ENCODE measurements around the gene FRAT1.

The FRAT1 gene

GRCh38 chr10:97332591-97333350 lies 13.7 kb downstream of the FRAT1 start (continued):
- TF ChIP-seq ZNF157 (tag by site-specific recombination; IDR thresholded peaks at IDR 0.05) (no peak), ZBTB11 (tag by site-specific recombination; conservative IDR thresholded peaks at IDR 0.05; ENCODE audit: low read depth) (peak; percentile 35; the same call in 1 of the 2 replicates)

GRCh38 chr10:97333351-97333600 lies 14.2 kb downstream of the FRAT1 start:
- POLR2A ChIA-PET, result interaction anchor here (1.3 to 5.3 kb wide), 5 partner anchors 11 to 67 kb away, joined by 3 to 27 read pairs (median 18); partner anchors contain the start of genes ARHGAP19, FRAT1 and RRP12
- Histone ChIP-seq H3K4me1 (ENCODE audit: control insufficient read depth, insufficient read depth, low read length) (peaks cover 25% of the 10 kb centered on the region), H3K27ac (ENCODE audit: extremely low read depth, low read depth, low read length) (peak overlapping the region; percentile 99; the same call in 1 of the 2 replicates)
- TF ChIP-seq ZNF610 (tag by site-specific recombination; IDR thresholded peaks at IDR 0.05; ENCODE audit: borderline replicate concordance), result 0 out of 2 replicates have a peak, but pooled peaks have one; percentile 27
- no peak for TF ChIP-seq ZNF239 (tag by site-specific recombination; IDR thresholded peaks at IDR 0.05)
- TF ChIP-seq ZNF777 (tag by site-specific recombination; IDR thresholded peaks at IDR 0.05; ENCODE audit: borderline replicate concordance), result no peak
- no peak for TF ChIP-seq SCRT2 (tag by site-specific recombination; IDR thresholded peaks at IDR 0.05)
- peak; percentile 20; the same call in 1 of the 2 replicates for TF ChIP-seq CTCF (tag by site-specific recombination; IDR thresholded peaks at IDR 0.05)
- no peak for TF ChIP-seq HOXA7 (CRISPR knock-in tag; IDR thresholded peaks at IDR 0.05; ENCODE audit: borderline replicate concordance)
- peak; percentile 89; the same call in 1 of the 2 replicates for TF ChIP-seq ZFP69B (tag by site-specific recombination; IDR thresholded peaks at IDR 0.05)
- TF ChIP-seq ZNF140 (tag by site-specific recombination; IDR thresholded peaks at IDR 0.05), result no peak
- no peak for TF ChIP-seq ZNF660 (tag by site-specific recombination; IDR thresholded peaks at IDR 0.05)
- TF ChIP-seq PRDM2 (tag by site-specific recombination; IDR thresholded peaks at IDR 0.05; ENCODE audit: borderline replicate concordance), result no peak
- no peak for TF ChIP-seq ZNF621 (tag by site-specific recombination; IDR thresholded peaks at IDR 0.05)
- no peak for TF ChIP-seq ZSCAN30 (tag by site-specific recombination; IDR thresholded peaks at IDR 0.05)
- no peak for TF ChIP-seq SETDB1 (IDR thresholded peaks at IDR 0.05; ENCODE audit: insufficient read length, low read length)
- no peak for TF ChIP-seq ZNF18 (tag by site-specific recombination; IDR thresholded peaks at IDR 0.05)
- TF ChIP-seq ZNF521 (tag by site-specific recombination; IDR thresholded peaks at IDR 0.05), result no peak
- TF ChIP-seq OVOL3 (tag by site-specific recombination; IDR thresholded peaks at IDR 0.05), result no peak
- TF ChIP-seq EGR2 (tag by site-specific recombination; IDR thresholded peaks at IDR 0.05; ENCODE audit: low read depth), result 0 out of 2 replicates have a peak, but pooled peaks have one; percentile 4
- TF ChIP-seq TCF7L2 (IDR thresholded peaks at IDR 0.05; ENCODE audit: borderline replicate concordance, low read depth, low read length), result no peak

More at GRCh38 chr10:97333351-97333600, 14.2 kb downstream of the FRAT1 start:
- Histone ChIP-seq H3K36me3 (ENCODE audit: control insufficient read depth in 2 of 2, insufficient read depth in 1 of 2, low read length in 2 of 2) (peaks cover 3 to 12% of the 10 kb centered on the region in 2 experiments; a peak in 2 of 3 replicates), H3K9me3 (ENCODE audit: control insufficient read depth, insufficient read depth, low read depth, low read length) (no peaks in the 10 kb centered on the region), H3K4me3 (ENCODE audit: low read depth, low read length) (peak overlapping the region; percentile 66)
- CTCF ChIA-PET, result interaction anchor here (0.5 to 4.0 kb wide), 11 partner anchors 11 to 368 kb away, joined by 3 to 40 read pairs (median 3); partner anchors contain the start of gene FRAT1
